Activated CD4-positive, CD25-positive, alpha-beta regulatory T cell treated with anti-CD3 and anti-CD28 coated beads, Interleukin-2, amount 50 U/mL, for 72 hours (primary cell): Measurements from ENCODE around the gene SLCO1B1.
"Not testable (repeated sequence)": the region's sequence is repeated elsewhere in the genome, so short reads cannot be mapped to it uniquely, and the experiment has no call there.

Experiments
- DNase-seq: peaks from one replicate; pipeline ENCODE4 v3.0.0; 2021

The SLCO1B1 gene

GRCh38 chr12:21130998-21131397, at the start of gene SLCO1B1:
SLCO1B1 (plus strand) TSS chr12:21131194; CDS start chr12:21141575, 10,381 bp downstream.
- DNase-seq: no peak

- DNase-seq: not testable (repeated sequence)
Measured at GRCh38 chr12:21084753-21085152, 46.2 kb upstream of the SLCO1B1 start.

- DNase-seq: no peak
Measured at GRCh38 chr12:21111732-21112131, 19.3 kb upstream of the SLCO1B1 start.

DNA sequence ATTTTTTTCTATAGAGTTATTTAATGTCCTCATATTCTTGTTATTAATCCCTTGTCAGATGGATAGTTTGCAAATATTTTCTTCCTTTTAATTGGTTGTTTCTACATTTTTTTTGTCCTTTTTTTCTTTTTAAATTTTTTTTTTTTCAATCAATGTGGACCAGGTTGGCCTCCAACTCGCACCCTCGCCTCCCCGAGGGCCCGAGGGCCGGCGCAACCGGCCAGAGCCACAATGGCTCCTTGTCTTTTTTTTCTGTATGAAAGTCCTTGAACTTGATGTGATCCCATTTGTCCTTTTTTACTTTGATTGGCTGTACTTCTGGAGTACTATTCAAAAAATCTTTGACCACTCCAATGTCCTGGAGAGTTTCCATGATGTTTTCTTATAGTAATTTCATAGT, 17.7 kb upstream of the SLCO1B1 start:
- DNase-seq: no peak

DNA sequence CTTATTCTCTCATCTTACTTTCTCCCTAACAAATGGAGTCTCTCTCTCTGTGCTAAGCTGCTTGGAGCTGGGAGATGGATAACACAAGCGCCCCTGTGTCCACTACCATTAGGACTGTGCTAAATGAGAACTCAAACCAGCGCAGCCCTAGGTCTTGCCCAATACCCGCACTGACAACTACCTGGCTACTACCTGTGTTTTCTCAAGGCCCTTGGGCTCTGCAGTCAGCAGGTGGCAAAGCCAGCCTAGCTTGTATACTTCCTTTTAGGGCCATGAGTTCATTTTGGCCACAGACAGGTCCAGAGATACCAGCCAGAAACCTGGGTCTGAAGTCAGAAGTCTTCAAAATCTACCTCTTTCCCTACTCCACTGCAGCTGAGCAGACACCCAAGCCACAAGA, 13.0 kb upstream of the SLCO1B1 start:
- no peak for DNase-seq

DNA sequence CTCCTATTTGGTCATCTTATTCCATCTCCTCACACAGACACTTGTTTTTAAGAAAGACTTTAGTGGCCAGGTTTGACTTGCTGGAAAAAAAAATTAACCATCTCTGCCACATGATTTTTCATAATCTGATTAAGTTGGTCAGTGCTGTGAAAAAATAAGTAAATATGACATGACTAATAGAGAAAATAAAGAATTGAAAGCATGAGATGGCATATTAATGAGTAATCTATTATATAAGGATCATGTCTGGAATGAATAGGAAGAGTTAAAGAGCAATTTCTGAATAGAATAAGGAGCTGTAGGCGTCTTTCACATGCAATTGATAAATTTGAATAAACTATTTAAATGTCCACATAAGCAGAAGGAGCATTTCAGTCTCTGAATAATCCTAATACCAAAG, 12.2 kb upstream of the SLCO1B1 start:
- no peak for DNase-seq

GRCh38 chr12:21129351-21129750, 1.6 kb upstream of the SLCO1B1 start:
- DNase-seq: no peak

DNA sequence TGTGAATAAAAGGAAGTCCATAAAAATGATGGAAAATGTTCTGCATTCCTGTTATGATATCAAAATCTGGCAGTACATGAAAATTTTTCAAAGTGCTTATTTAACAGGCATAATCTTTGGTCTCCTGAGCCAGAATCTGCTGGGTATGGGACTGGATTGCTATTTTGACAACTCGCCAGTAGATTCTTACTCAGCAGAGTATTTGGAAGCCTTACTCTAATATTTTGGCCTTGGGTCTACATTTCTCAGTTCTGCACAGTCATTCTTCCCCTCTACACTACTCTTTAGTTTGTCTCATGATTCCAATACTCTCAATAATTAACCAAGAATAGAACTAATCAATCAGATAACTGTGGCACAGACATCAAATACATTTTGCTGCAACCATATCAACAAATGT, 1.1 kb upstream of the SLCO1B1 start:
- DNase-seq: no peak

- not testable (repeated sequence) for DNase-seq
Measured at GRCh38 chr12:21137318-21137999, 6.5 kb downstream of the SLCO1B1 start.

DNA sequence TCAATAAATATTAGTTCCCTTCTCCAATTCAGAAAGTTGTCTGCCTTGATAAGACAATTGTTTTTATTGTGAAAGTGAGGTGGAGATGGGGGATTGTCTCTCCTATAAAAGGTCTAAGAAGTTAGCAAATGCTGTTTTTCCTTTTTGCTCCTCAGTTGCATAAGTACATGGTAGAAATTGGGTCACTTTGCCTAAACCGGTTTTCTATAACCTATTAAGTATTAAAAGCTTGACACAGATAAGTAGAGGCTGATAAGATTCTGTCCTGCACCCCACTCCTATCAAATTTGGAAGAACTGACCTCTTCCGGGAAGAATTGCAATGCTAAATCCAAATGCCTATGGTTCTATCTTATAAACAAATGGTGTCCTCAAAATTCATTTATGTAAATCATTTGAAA, 7.0 kb downstream of the SLCO1B1 start:
- DNase-seq: no peak

DNA sequence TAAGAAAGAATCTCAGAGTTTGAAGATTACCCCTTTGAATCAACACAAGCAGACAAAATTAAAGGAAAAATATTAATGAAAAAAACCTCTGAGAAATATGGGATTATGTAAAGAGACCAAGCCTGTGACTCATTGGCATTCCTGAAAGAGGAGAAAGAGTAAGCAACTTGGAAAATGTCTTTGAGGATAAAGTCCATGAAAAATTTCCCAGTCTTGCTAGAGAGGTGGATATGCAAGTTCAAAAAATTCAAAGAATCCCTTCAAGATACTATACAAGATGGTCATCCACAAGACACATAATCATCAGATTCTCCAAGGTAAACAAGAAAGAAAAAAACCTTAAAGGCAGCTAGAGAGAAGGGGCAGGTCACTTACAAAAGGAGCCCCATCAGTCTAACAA, 13.3 kb downstream of the SLCO1B1 start:
- DNase-seq: no peak

- DNase-seq: not testable (repeated sequence)
Measured at GRCh38 chr12:21149861-21150260, 18.9 kb downstream of the SLCO1B1 start.

GRCh38 chr12:21151184-21151583, 20.2 kb downstream of the SLCO1B1 start:
- no peak for DNase-seq

- no peak for DNase-seq
Measured at GRCh38 chr12:21155522-21156351, 24.7 kb downstream of the SLCO1B1 start.

GRCh38 chr12:21165048-21165447, 34.1 kb downstream of the SLCO1B1 start:
- no peak for DNase-seq

DNA sequence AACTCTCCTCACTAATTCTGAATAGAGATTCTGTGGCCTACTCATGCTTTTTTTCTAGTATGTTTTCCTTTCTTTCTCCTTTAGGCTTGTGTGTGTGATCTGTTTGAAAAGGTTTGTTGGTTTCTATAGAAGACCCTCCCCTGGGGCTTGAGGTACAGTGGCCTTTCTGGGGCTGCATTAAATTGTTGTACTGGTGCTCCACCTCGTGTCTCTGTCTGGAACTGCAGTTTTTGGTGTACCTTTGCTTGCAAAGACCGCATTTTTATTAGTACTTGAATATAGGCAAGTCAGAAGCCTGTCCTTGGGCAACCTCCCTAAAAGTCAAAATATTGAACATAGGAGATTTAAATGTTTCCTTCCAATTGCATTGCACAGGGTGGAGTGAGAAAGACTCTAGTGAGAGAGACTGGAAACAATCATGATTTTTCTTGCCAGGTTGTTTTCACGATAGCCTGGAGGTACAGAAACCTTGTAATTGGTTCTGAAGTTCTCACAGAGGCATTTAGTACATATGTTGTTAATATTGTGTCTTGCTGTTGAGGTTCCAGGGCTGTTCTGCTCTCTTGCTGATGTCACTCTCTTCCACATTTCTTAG, 39.0 kb downstream of the SLCO1B1 start:
- DNase-seq: no peak

DNA sequence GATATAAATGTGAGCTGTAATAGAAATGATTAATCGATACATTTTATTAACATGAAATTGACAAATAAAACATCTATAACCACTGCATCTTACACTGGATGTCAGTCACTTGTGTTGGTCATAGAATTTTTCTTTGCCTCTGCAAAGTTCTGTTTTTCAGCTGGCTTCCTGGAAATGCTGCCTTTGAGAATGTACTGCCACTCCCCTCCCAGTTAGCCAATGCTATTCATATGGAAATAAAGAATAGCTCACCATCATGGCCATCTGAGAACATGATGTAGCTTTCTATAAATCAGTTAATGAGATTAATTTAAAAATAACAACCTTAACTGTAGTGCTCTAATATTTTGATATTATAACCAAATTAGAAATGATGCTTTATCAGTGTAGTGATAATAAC, 41.1 kb downstream of the SLCO1B1 start:
- DNase-seq: no peak

GRCh38 chr12:21183721-21184275, 52.8 kb downstream of the SLCO1B1 start:
- DNase-seq: no peak

GRCh38 chr12:21190016-21190415, 59.0 kb downstream of the SLCO1B1 start:
- no peak for DNase-seq

DNA sequence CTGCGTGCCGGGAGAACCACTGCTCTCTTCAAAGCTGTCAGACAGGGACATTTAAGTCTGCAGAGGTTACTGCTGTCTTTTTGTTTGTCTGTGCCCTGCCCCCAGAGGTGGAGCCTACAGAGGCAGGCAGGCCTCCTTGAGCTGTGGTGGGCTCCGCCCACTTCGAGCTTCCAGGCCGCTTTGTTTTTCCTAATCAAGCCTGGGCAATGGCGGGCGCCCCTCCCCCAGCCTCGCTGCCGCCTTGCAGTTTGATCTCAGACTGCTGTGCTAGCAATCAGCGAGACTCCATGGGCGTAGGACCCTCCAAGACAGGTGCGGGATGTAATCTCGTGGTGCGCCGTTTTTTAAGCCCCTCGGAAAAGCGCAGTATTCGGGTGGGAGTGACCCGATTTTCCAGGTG, 83.4 kb downstream of the SLCO1B1 start:
- DNase-seq: not testable (repeated sequence)

DNA sequence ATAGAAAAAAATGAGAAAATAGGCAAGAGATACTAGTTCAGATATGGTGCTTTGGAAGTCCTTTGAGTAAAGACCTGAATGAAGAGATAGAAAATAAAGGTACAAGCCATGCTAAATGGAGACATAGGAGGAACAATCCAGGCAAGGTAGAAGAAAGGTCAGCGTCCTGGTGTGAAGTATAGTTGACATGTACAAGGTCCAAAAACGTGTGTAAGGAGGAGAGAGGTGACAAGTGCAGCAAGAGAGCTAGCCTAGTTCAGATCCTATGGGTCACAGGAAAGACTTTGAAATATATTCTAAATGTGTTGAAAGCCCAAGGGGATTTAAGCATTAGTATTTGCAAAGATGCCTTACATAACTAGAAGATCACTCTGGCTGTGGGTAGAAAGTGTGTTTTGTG, 88.2 kb downstream of the SLCO1B1 start:
- DNase-seq: no peak

GRCh38 chr12:21220266-21220665, 89.3 kb downstream of the SLCO1B1 start:
- no peak for DNase-seq

- no peak for DNase-seq
Measured at GRCh38 chr12:21221072-21221471, 90.1 kb downstream of the SLCO1B1 start.

GRCh38 chr12:21221778-21222177, 90.8 kb downstream of the SLCO1B1 start:
- DNase-seq: no peak
